ENCODE results near the gene GPR108.
A peak's percentile ranks its signal among the peaks of the same experiment; 100 is the strongest.
"Not testable (repeated sequence)": the region's sequence is repeated elsewhere in the genome, so short reads cannot be mapped to it uniquely, and the experiment has no call there.

Gene GPR108

DNA sequence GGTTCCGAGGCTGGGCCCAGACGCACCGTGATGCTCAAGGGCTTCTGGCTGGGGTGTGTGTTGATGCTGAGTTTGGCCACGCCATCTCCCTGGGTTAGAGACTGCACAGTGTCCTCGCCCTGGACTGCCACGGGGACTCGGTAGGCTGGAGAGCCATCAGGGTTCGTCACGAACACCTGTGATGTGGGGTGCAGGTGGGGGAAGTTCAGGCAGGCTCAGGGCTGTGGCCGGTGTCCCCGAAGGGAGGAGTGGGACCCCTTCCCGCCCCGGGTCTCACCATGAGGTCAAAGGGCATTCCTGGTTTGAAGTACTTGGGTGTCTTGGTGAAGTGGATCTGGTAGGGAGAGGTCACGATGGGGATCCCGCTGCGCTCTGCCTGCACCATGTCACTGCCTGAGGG is 25.1 kb downstream of the GPR108 start:
- no peak for DNase-seq
- peaks cover 0 to 38% (median 14%) of the 10 kb centered on the region in 5 experiments for H3K27me3 ChIP-seq (replicated peaks in 2 of 5; ENCODE audit: control insufficient read depth in 4 of 5, insufficient read depth in 5 of 5, low read length in 4 of 5)
- H3K36me3 ChIP-seq (ENCODE audit: control insufficient read depth in 4 of 4, insufficient read depth in 4 of 4, low read length in 3 of 4): no peaks in the 10 kb centered on the region
- no peaks in the 10 kb centered on the region for H3K4me1 ChIP-seq (ENCODE audit: control extremely low read depth in 1 of 4, control insufficient read depth in 4 of 4, insufficient read depth in 4 of 4, low read length in 3 of 4)
- ChIA-PET CTCF (no interaction called here), POLR2A (no interaction called here)
- 84% methylated on average over 8 of the region's 16 CpGs for WGBS (ENCODE audit: insufficient coverage)
- no peak overlapping the region for H3K27ac ChIP-seq (ENCODE audit: insufficient read depth in 1 of 2, low read depth in 1 of 2, low read length in 2 of 2, poor library complexity in 1 of 2, severe bottlenecking in 2 of 2)
- no peak overlapping the region for H3K4me3 ChIP-seq (ENCODE audit: control insufficient read depth in 1 of 7, extremely low read depth in 1 of 7, insufficient read depth in 4 of 7, low read depth in 2 of 7, low read length in 6 of 7)
- H3K9me3 ChIP-seq (ENCODE audit: control extremely low read depth in 1 of 5, control insufficient read depth in 4 of 5, insufficient read depth in 2 of 5, low read depth in 1 of 5, low read length in 4 of 5): peaks cover 0 to 4% (median 0%) of the 10 kb centered on the region in 5 experiments

DNA sequence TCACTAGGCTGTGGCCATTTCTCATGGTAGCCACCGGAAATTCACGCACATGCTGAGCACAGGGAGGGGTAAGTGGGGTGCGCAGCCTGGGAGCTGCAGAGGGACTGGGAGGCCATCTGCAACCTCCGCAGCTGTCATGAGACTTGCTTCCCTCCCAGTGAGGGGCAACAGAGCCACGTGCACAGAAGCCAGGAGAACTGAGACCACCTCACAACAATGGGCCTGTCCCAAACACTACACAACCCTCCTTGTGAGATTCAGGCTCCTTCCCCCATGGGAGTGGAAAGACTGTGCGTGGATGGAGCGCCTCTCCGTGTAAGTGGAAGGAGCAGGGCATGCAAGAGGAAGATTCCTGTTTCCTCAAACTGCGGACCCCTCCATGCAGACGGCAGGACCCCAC is 25.8 kb downstream of the GPR108 start:
- no peak for DNase-seq
- WGBS (ENCODE audit: insufficient coverage): 87% methylated on average over 9 of the region's 10 CpGs

DNA sequence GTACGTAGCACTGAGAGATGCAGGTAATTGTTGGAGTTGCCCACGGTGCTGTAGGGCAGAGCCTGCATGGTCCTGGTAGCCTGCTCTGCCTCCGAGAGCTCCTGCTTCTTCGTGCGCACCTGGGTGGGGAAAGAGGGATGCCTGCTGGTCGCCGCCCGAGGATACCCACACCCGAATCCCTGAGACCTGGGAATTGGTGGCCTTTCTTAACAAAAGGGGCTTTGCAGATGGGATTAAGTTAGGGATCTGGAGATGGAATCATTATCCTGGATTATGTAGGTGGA is 26.4 kb downstream of the GPR108 start:
- Histone ChIP-seq H3K27me3 (replicated peaks in 2 of 5; ENCODE audit: control insufficient read depth in 4 of 5, insufficient read depth in 5 of 5, low read length in 4 of 5) (peaks cover 0 to 38% (median 14%) of the 10 kb centered on the region in 5 experiments), H3K9me3 (ENCODE audit: control extremely low read depth in 1 of 5, control insufficient read depth in 4 of 5, insufficient read depth in 2 of 5, low read depth in 1 of 5, low read length in 4 of 5) (peaks cover 0 to 4% (median 0%) of the 10 kb centered on the region in 5 experiments), H3K27ac (ENCODE audit: insufficient read depth in 1 of 2, low read depth in 1 of 2, low read length in 2 of 2, poor library complexity in 1 of 2, severe bottlenecking in 2 of 2) (no peak overlapping the region), H3K36me3 (ENCODE audit: control insufficient read depth in 4 of 4, insufficient read depth in 4 of 4, low read length in 3 of 4) (no peaks in the 10 kb centered on the region), H3K4me1 (ENCODE audit: control extremely low read depth in 1 of 4, control insufficient read depth in 4 of 4, insufficient read depth in 4 of 4, low read length in 3 of 4) (no peaks in the 10 kb centered on the region), H3K4me3 (ENCODE audit: control insufficient read depth in 1 of 7, extremely low read depth in 1 of 7, insufficient read depth in 4 of 7, low read depth in 2 of 7, low read length in 6 of 7) (no peak overlapping the region)
- no peak for DNase-seq
- 35% methylated on average over 8 of the region's 9 CpGs for WGBS (ENCODE audit: insufficient coverage)
- POLR2A ChIA-PET: no interaction called here
- CTCF ChIA-PET: interaction anchor here (1.0 kb wide), 1 partner anchor 10 kb away, joined by 5 read pairs; no protein-coding TSS in a partner anchor

More for the DNA sequence above, 25.8 kb downstream of the GPR108 start:
- H3K9me3 ChIP-seq (ENCODE audit: control extremely low read depth in 1 of 5, control insufficient read depth in 4 of 5, insufficient read depth in 2 of 5, low read depth in 1 of 5, low read length in 4 of 5): peaks cover 0 to 4% (median 0%) of the 10 kb centered on the region in 5 experiments
- POLR2A ChIA-PET: no interaction called here
- H3K27me3 ChIP-seq (replicated peaks in 2 of 5; ENCODE audit: control insufficient read depth in 4 of 5, insufficient read depth in 5 of 5, low read length in 4 of 5): peaks cover 0 to 38% (median 14%) of the 10 kb centered on the region in 5 experiments
- no peak overlapping the region for H3K4me3 ChIP-seq (ENCODE audit: control insufficient read depth in 1 of 7, extremely low read depth in 1 of 7, insufficient read depth in 4 of 7, low read depth in 2 of 7, low read length in 6 of 7)
- CTCF ChIA-PET: interaction anchor here (1.0 kb wide), 1 partner anchor 10 kb away, joined by 5 read pairs; no protein-coding TSS in a partner anchor
- no peaks in the 10 kb centered on the region for H3K36me3 ChIP-seq (ENCODE audit: control insufficient read depth in 4 of 4, insufficient read depth in 4 of 4, low read length in 3 of 4)
- H3K27ac ChIP-seq (ENCODE audit: insufficient read depth in 1 of 2, low read depth in 1 of 2, low read length in 2 of 2, poor library complexity in 1 of 2, severe bottlenecking in 2 of 2): no peak overlapping the region
- no peaks in the 10 kb centered on the region for H3K4me1 ChIP-seq (ENCODE audit: control extremely low read depth in 1 of 4, control insufficient read depth in 4 of 4, insufficient read depth in 4 of 4, low read length in 3 of 4)

DNA sequence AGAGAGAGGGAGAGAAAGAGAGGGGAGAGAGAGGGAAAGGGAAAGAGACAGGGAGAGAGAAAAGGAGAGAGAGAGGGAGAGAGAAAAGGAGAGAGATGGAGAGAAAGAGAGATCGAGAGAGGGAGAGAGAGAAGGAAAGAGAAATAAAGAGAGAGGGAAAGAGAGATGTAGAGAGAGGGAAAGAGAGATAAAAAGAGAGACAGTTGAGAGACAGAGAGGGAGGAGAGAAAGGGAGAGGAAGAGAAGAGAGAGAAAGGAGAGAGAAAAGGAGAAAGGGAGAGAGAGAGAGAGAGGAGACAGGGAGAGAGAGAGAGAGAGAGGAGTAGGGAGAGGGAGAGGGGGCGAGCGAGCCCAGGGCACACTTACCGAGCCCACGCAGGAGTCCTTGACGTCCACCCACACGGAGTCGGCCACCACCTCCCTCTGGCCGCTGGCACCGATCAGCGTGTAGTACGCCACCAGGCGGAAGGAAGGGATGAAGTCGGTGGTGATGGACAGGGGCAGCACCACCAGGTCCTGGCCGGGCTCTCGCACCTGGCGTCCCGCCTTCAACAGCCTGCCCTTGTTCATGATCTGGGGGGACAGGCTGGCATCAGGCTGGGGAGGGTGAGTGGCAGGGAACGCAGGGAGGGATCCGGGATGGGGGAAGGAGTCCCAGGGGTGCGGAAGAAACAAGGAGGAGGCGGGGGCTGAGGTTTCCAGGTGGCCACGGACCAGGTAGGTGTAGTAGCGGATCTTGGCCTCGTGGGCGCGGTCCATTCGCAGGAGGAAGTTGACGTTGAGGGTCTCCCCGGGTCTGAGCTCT is 26.9 kb downstream of the GPR108 start:
- ChIA-PET CTCF (interaction anchor here (1.0 kb wide), 1 partner anchor 9 kb away, joined by 5 read pairs; no protein-coding TSS in a partner anchor), POLR2A (no interaction called here)
- H3K9me3 ChIP-seq (ENCODE audit: control extremely low read depth in 1 of 5, control insufficient read depth in 4 of 5, insufficient read depth in 2 of 5, low read depth in 1 of 5, low read length in 4 of 5): peaks cover 0 to 4% (median 0%) of the 10 kb centered on the region in 5 experiments
- peaks cover 0 to 38% (median 14%) of the 10 kb centered on the region in 5 experiments for H3K27me3 ChIP-seq (replicated peaks in 2 of 5; ENCODE audit: control insufficient read depth in 4 of 5, insufficient read depth in 5 of 5, low read length in 4 of 5)
- H3K36me3 ChIP-seq (ENCODE audit: control insufficient read depth in 4 of 4, insufficient read depth in 4 of 4, low read length in 3 of 4): no peaks in the 10 kb centered on the region
- no peak for DNase-seq
- no peak overlapping the region for H3K27ac ChIP-seq (ENCODE audit: insufficient read depth in 1 of 2, low read depth in 1 of 2, low read length in 2 of 2, poor library complexity in 1 of 2, severe bottlenecking in 2 of 2)
- H3K4me1 ChIP-seq (ENCODE audit: control extremely low read depth in 1 of 4, control insufficient read depth in 4 of 4, insufficient read depth in 4 of 4, low read length in 3 of 4): no peaks in the 10 kb centered on the region
- H3K4me3 ChIP-seq (ENCODE audit: control insufficient read depth in 1 of 7, extremely low read depth in 1 of 7, insufficient read depth in 4 of 7, low read depth in 2 of 7, low read length in 6 of 7): peak overlapping the region in 1 of 7 experiments; percentile 13
- WGBS (ENCODE audit: insufficient coverage): 12% methylated on average over 28 of the region's 30 CpGs

DNA sequence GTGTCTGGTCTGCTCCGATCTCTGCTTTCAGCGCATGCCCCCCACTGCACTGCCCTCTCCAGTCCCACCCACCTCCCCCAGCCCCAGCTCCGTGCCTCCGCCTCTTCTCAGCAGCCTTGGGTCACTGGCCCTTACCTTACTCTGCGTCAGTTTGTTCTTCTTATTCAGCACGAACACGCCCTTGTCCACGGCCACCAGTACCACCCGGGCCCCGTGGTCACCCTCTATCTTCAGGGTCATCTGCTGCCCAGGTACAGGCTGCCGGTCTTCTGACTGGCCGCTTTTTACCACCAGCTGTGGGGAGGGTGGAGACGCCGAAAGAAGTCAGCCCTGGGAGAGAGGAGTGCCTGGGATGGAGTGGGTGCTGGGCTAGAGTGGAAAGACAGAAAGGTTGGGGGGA is 27.8 kb downstream of the GPR108 start:
- H3K4me1 ChIP-seq (ENCODE audit: control extremely low read depth in 1 of 4, control insufficient read depth in 4 of 4, insufficient read depth in 4 of 4, low read length in 3 of 4): no peaks in the 10 kb centered on the region
- H3K36me3 ChIP-seq (ENCODE audit: control insufficient read depth in 4 of 4, insufficient read depth in 4 of 4, low read length in 3 of 4): no peaks in the 10 kb centered on the region
- ChIA-PET POLR2A (no interaction called here), CTCF (no interaction called here)
- H3K4me3 ChIP-seq (ENCODE audit: control insufficient read depth in 1 of 7, extremely low read depth in 1 of 7, insufficient read depth in 4 of 7, low read depth in 2 of 7, low read length in 6 of 7): no peak overlapping the region
- H3K27ac ChIP-seq (ENCODE audit: insufficient read depth in 1 of 2, low read depth in 1 of 2, low read length in 2 of 2, poor library complexity in 1 of 2, severe bottlenecking in 2 of 2): no peak overlapping the region
- no peak for DNase-seq
- peaks cover 0 to 4% (median 0%) of the 10 kb centered on the region in 5 experiments for H3K9me3 ChIP-seq (ENCODE audit: control extremely low read depth in 1 of 5, control insufficient read depth in 4 of 5, insufficient read depth in 2 of 5, low read depth in 1 of 5, low read length in 4 of 5)
- 50% methylated on average over 14 of the region's 14 CpGs for WGBS (ENCODE audit: insufficient coverage)
- H3K27me3 ChIP-seq (replicated peaks in 2 of 5; ENCODE audit: control insufficient read depth in 4 of 5, insufficient read depth in 5 of 5, low read length in 4 of 5): peaks cover 0 to 38% (median 14%) of the 10 kb centered on the region in 5 experiments

DNA sequence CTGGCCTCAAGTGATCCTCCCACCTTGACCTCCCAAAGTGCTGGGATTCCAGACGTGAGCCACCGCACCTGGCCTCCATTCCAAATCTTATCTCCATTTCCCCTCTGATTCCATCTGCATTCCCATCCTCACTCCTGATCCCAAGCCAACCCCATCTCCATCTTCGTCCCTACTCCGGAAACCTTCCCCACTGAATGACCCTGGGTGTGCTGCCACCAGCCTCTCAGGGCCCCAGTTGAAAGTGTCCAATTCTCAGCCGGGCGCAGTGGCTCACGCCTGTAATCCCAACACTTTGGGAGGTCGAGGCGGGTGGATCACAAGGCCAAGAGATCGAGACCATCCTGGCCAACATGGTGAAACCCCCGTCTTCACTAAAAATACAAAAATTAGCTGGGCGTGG is 28.5 kb downstream of the GPR108 start:
- peaks cover 0 to 38% (median 14%) of the 10 kb centered on the region in 5 experiments for H3K27me3 ChIP-seq (replicated peaks in 2 of 5; ENCODE audit: control insufficient read depth in 4 of 5, insufficient read depth in 5 of 5, low read length in 4 of 5)
- H3K9me3 ChIP-seq (ENCODE audit: control extremely low read depth in 1 of 5, control insufficient read depth in 4 of 5, insufficient read depth in 2 of 5, low read depth in 1 of 5, low read length in 4 of 5); H3K36me3 ChIP-seq (ENCODE audit: control insufficient read depth in 4 of 4, insufficient read depth in 4 of 4, low read length in 3 of 4); POLR2A ChIA-PET; DNase-seq; H3K4me1 ChIP-seq (ENCODE audit: control extremely low read depth in 1 of 4, control insufficient read depth in 4 of 4, insufficient read depth in 4 of 4, low read length in 3 of 4); H3K4me3 ChIP-seq (ENCODE audit: control insufficient read depth in 1 of 7, extremely low read depth in 1 of 7, insufficient read depth in 4 of 7, low read depth in 2 of 7, low read length in 6 of 7); CTCF ChIA-PET; H3K27ac ChIP-seq (ENCODE audit: insufficient read depth in 1 of 2, low read depth in 1 of 2, low read length in 2 of 2, poor library complexity in 1 of 2, severe bottlenecking in 2 of 2): not testable (repeated sequence)
- WGBS (ENCODE audit: insufficient coverage): 92% methylated on average over 12 of the region's 12 CpGs

DNA sequence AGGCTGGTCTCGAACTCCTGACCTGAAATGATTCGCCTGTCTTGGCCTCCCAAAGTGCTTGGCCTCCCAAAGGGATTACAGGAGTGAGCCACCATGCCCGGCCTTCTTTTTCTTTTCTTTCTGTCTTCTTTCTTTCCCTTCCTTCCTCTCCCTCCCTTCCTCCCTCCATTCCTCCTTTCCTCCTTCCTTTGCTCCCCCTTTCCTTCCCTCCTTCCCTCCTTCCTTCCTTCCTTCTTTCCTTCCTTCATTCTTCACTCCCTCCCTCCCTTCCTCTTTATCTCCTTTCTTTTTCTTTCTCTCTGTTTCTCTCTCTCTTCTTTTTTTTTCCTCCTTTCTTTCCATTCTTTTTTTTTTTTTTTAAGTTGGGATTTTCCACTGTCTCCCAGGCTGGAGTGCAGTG is 29.0 kb downstream of the GPR108 start:
- Histone ChIP-seq H3K27ac (ENCODE audit: insufficient read depth in 1 of 2, low read depth in 1 of 2, low read length in 2 of 2, poor library complexity in 1 of 2, severe bottlenecking in 2 of 2) (no peak overlapping the region), H3K27me3 (replicated peaks in 2 of 5; ENCODE audit: control insufficient read depth in 4 of 5, insufficient read depth in 5 of 5, low read length in 4 of 5) (peaks cover 0 to 38% (median 14%) of the 10 kb centered on the region in 5 experiments), H3K9me3 (ENCODE audit: control extremely low read depth in 1 of 5, control insufficient read depth in 4 of 5, insufficient read depth in 2 of 5, low read depth in 1 of 5, low read length in 4 of 5) (peaks cover 0 to 4% (median 0%) of the 10 kb centered on the region in 5 experiments), H3K36me3 (ENCODE audit: control insufficient read depth in 4 of 4, insufficient read depth in 4 of 4, low read length in 3 of 4) (no peaks in the 10 kb centered on the region), H3K4me1 (ENCODE audit: control extremely low read depth in 1 of 4, control insufficient read depth in 4 of 4, insufficient read depth in 4 of 4, low read length in 3 of 4) (no peaks in the 10 kb centered on the region), H3K4me3 (ENCODE audit: control insufficient read depth in 1 of 7, extremely low read depth in 1 of 7, insufficient read depth in 4 of 7, low read depth in 2 of 7, low read length in 6 of 7) (no peak overlapping the region)
- 89% methylated on average over 3 of the region's 3 CpGs for WGBS (ENCODE audit: insufficient coverage)
- no peak for DNase-seq
- ChIA-PET POLR2A (no interaction called here), CTCF (no interaction called here)
